Neural cell (in vitro differentiated cells): ENCODE data around the gene PCDHB6.

Experiments used
- CTCF ChIP-seq: fragments of 450-650 bp; IDR thresholded peaks from 2 replicates; pipeline ENCODE4 v1.5.1; 2014; ENCODE audit warnings: antibody characterized with exemption, mild to moderate bottlenecking, moderate library complexity; ENCODE audit not compliant: poor library complexity, severe bottlenecking
- EZH2 ChIP-seq: fragments of 200-600, 300-800 bp; shearing (Covaris generic), sonication (generic); IDR thresholded peaks from 2 replicates; pipeline ENCODE4 v1.6.1; 2014; ENCODE audit warnings: antibody characterized with exemption, low read length, borderline replicate concordance, mild to moderate bottlenecking; ENCODE audit not compliant: insufficient read depth, poor library complexity, severe bottlenecking
- MXI1 ChIP-seq: fragments of 450-650 bp; conservative IDR thresholded peaks from 2 replicates; pipeline ENCODE4 v1.6.1; 2014; ENCODE audit warnings: antibody characterized with exemption, mild to moderate bottlenecking; ENCODE audit not compliant: poor library complexity, severe bottlenecking
- POLR2AphosphoS5 ChIP-seq: IDR thresholded peaks from 2 replicates; pipeline ENCODE4 v1.6.1; 2012
- RAD21 ChIP-seq: fragments of 450-650 bp; conservative IDR thresholded peaks from 2 replicates; pipeline ENCODE4 v1.6.1; 2014; ENCODE audit warnings: antibody characterized with exemption, mild to moderate bottlenecking, moderate library complexity
- TAF1 ChIP-seq: IDR thresholded peaks from 2 replicates; pipeline ENCODE4 v1.6.1; 2012; ENCODE audit warnings: low read depth

- TF ChIP-seq CTCF (peak; percentile 55), POLR2AphosphoS5 (peak; percentile 20), RAD21 (peak; percentile 58), EZH2 (no peak), TAF1 (no peak), MXI1 (no peak)
Measured at GRCh38 chr5:141182248-141182647, 32.4 kb downstream of the PCDHB6 start, which contains the start of gene PCDHB16.
